Stimulated activated CD4-positive, alpha-beta T cell treated with anti-CD3 and anti-CD28 coated beads, Interleukin-12 subunit alpha, Interleukin-12 subunit beta, amount 100 ng/mL, for 24 hours (primary cell): Measurements from ENCODE around the gene CADM2.

ENCODE experiments used
- DNase-seq, 2 experiments: peaks; one replicate each; pipeline ENCODE4 v3.0.0-alpha.2; 2020; ENCODE audit warnings: low read depth in 2 of 2

The CADM2 gene

GRCh38 chr3:85800676-85801075 lies 841.9 kb downstream of the CADM2 start:
- DNase-seq = no peak

- DNase-seq = no peak
These were observed 843.2 kb downstream of the CADM2 start for GRCh38 chr3:85801955-85802354.

GRCh38 chr3:85808755-85809154 lies 850.0 kb downstream of the CADM2 start:
- no peak for DNase-seq

- no peak for DNase-seq
These were observed 862.5 kb downstream of the CADM2 start for GRCh38 chr3:85821130-85821756.

GRCh38 chr3:85835857-85836440 lies 877.2 kb downstream of the CADM2 start:
- DNase-seq = no peak

- no peak for DNase-seq
These were observed 878.6 kb downstream of the CADM2 start for GRCh38 chr3:85837402-85837801.

- DNase-seq = no peak
These were observed 880.1 kb downstream of the CADM2 start for GRCh38 chr3:85838921-85839320.

GRCh38 chr3:85842081-85842480 lies 883.3 kb downstream of the CADM2 start:
- no peak for DNase-seq

- no peak for DNase-seq
These were observed 888.2 kb downstream of the CADM2 start for GRCh38 chr3:85846940-85847339.

- DNase-seq = no peak
These were observed 892.3 kb downstream of the CADM2 start for GRCh38 chr3:85851071-85851470.

GRCh38 chr3:85853805-85854204 lies 895.0 kb downstream of the CADM2 start:
- no peak for DNase-seq

- DNase-seq = no peak
These were observed 904.2 kb downstream of the CADM2 start for GRCh38 chr3:85862893-85863455.

- DNase-seq = no peak
These were observed 906.1 kb downstream of the CADM2 start for GRCh38 chr3:85864896-85865295.

- DNase-seq = no peak
These were observed 908.3 kb downstream of the CADM2 start for GRCh38 chr3:85867072-85867471.

- DNase-seq = no peak
These were observed 916.8 kb downstream of the CADM2 start for GRCh38 chr3:85875589-85875988.

GRCh38 chr3:85877631-85878030 lies 918.8 kb downstream of the CADM2 start:
- DNase-seq = no peak

GRCh38 chr3:85881833-85882393 lies 923.1 kb downstream of the CADM2 start:
- no peak for DNase-seq

- no peak for DNase-seq
These were observed 931.3 kb downstream of the CADM2 start for GRCh38 chr3:85890043-85890555.

- DNase-seq = no peak
These were observed 944.6 kb downstream of the CADM2 start for GRCh38 chr3:85903434-85903833.

GRCh38 chr3:85912980-85913379 lies 954.2 kb downstream of the CADM2 start:
- DNase-seq = no peak

- no peak for DNase-seq
These were observed 963.6 kb downstream of the CADM2 start for GRCh38 chr3:85922374-85922773.

- DNase-seq = no peak
These were observed 971.9 kb downstream of the CADM2 start for GRCh38 chr3:85930718-85931117.

GRCh38 chr3:85933326-85933725 lies 974.5 kb downstream of the CADM2 start:
- DNase-seq = no peak
